Measurements from ENCODE around the gene TENM4. TPM values are rescaled to one million over a fixed set of nuclear protein-coding genes. Genes with fewer than 3 reads are reported as not detected.

The TENM4 gene
- polyA plus RNA-seq, 3 donors: 0.31 to 1.7 TPM; not detected in 1

- no peaks in the 10 kb centered on the region for H3K79me2 ChIP-seq (ENCODE audit: insufficient read depth, low read length)
- WGBS (ENCODE audit: insufficient coverage): 100% methylated on average over 7 of the region's 12 CpGs
- no peaks in the 10 kb centered on the region for H3K36me3 ChIP-seq (replicated peaks in 1 of 2; ENCODE audit: control insufficient read depth in 1 of 2, insufficient read depth in 2 of 2, low read length in 2 of 2)
- no peak overlapping the region for H3K4me3 ChIP-seq (replicated peaks in 1 of 3; ENCODE audit: low read depth in 2 of 3, low read length in 3 of 3)
- H2AFZ ChIP-seq (ENCODE audit: insufficient read depth, low read depth, low read length, poor library complexity, severe bottlenecking): no peak overlapping the region
- Mint-ChIP-seq H3K4me1 (no peaks in the 10 kb centered on the region), H3K4me3 (no peak overlapping the region), H3K27me3 (ENCODE audit: low read depth in 3 of 3) (peaks cover 2 to 12% (median 2%) of the 10 kb centered on the region in 3 donors), H3K27ac (peak overlapping the region in 1 of 7 donors; percentile 58), H3K9me3 (peaks cover 0 to 1% (median 0%) of the 10 kb centered on the region in 7 donors), H3K36me3 (no peaks in the 10 kb centered on the region)
- no peak for DNase-seq
- no peak overlapping the region for H3K4me2 ChIP-seq (replicated peaks; ENCODE audit: extremely low read depth, low read length, poor library complexity, severe bottlenecking)
- no peaks in the 10 kb centered on the region for H3K4me1 ChIP-seq (ENCODE audit: control insufficient read depth in 1 of 2, insufficient read depth in 2 of 2, low read length in 2 of 2)
- H3K27ac ChIP-seq (ENCODE audit: low read depth in 1 of 2, low read length in 2 of 2): no peak overlapping the region
- no peaks in the 10 kb centered on the region for H3K27me3 ChIP-seq (ENCODE audit: control insufficient read depth in 2 of 2, insufficient read depth in 2 of 2, low read length in 2 of 2)
- no peak overlapping the region for H3K9ac ChIP-seq (ENCODE audit: insufficient read depth, low read length, poor library complexity, severe bottlenecking)
- intact Hi-C loops (cut with micrococcal nuclease): no loop called here
- no peak for TF ChIP-seq CTCF (IDR thresholded peaks at IDR 0.05)
- no peaks in the 10 kb centered on the region for H3K9me3 ChIP-seq (replicated peaks in 1 of 2; ENCODE audit: control insufficient read depth in 1 of 2, insufficient read depth in 1 of 2, low read length in 2 of 2)
- no peaks in the 10 kb centered on the region for H4K20me1 ChIP-seq (ENCODE audit: insufficient read depth, low read length)
These were observed 700.4 kb downstream of the TENM4 start for GRCh38 chr11:78740199-78741071.

- no peaks in the 10 kb centered on the region for H3K36me3 Mint-ChIP-seq
- H3K4me1 ChIP-seq (ENCODE audit: control insufficient read depth in 1 of 2, insufficient read depth in 2 of 2, low read length in 2 of 2): no peaks in the 10 kb centered on the region
- no peak for TF ChIP-seq CTCF (IDR thresholded peaks at IDR 0.05)
- WGBS (ENCODE audit: insufficient coverage): no CpG with 5 or more reads among the region's 1 CpG
- no peak overlapping the region for H2AFZ ChIP-seq (ENCODE audit: insufficient read depth, low read depth, low read length, poor library complexity, severe bottlenecking)
- no peaks in the 10 kb centered on the region for H3K9me3 ChIP-seq (replicated peaks in 1 of 2; ENCODE audit: control insufficient read depth in 1 of 2, insufficient read depth in 1 of 2, low read length in 2 of 2)
- H3K9me3 Mint-ChIP-seq: peaks cover 0 to 1% (median 0%) of the 10 kb centered on the region in 7 donors
- no peak overlapping the region for H3K27ac ChIP-seq (ENCODE audit: low read depth in 1 of 2, low read length in 2 of 2)
- H3K4me1 Mint-ChIP-seq: no peaks in the 10 kb centered on the region
- H3K27me3 Mint-ChIP-seq (ENCODE audit: low read depth in 3 of 3): peaks cover 0 to 5% (median 2%) of the 10 kb centered on the region in 3 donors
- intact Hi-C loops (cut with micrococcal nuclease): no loop called here
- no peaks in the 10 kb centered on the region for H3K27me3 ChIP-seq (ENCODE audit: control insufficient read depth in 2 of 2, insufficient read depth in 2 of 2, low read length in 2 of 2)
- H3K36me3 ChIP-seq (replicated peaks in 1 of 2; ENCODE audit: control insufficient read depth in 1 of 2, insufficient read depth in 2 of 2, low read length in 2 of 2): no peaks in the 10 kb centered on the region
- no peak for DNase-seq
- H3K9ac ChIP-seq (ENCODE audit: insufficient read depth, low read length, poor library complexity, severe bottlenecking): no peak overlapping the region
- no peak overlapping the region for H3K4me3 ChIP-seq (replicated peaks in 1 of 3; ENCODE audit: low read depth in 2 of 3, low read length in 3 of 3)
- no peaks in the 10 kb centered on the region for H3K79me2 ChIP-seq (ENCODE audit: insufficient read depth, low read length)
- H3K27ac Mint-ChIP-seq: no peak overlapping the region
- no peaks in the 10 kb centered on the region for H4K20me1 ChIP-seq (ENCODE audit: insufficient read depth, low read length)
- H3K4me3 Mint-ChIP-seq: no peak overlapping the region
- no peak overlapping the region for H3K4me2 ChIP-seq (replicated peaks; ENCODE audit: extremely low read depth, low read length, poor library complexity, severe bottlenecking)
These were observed 702.9 kb downstream of the TENM4 start for GRCh38 chr11:78737891-78738290.

Measured in CD14-positive monocyte (primary cell).